HEK293 (cell line): ENCODE measurements around the gene ZCCHC2.

Experiments
- CTCF ChIA-PET: fragments of 350-600 bp; formaldehyde crosslinking; extraction: SDS; loops from one replicate; lab custom pipeline; 2021; ENCODE audit warnings: antibody characterized with exemption; lab: Yijun Ruan, JAX
- POLR2A ChIA-PET: fragments of 300-600 bp; formaldehyde crosslinking; extraction: SDS; loops from one replicate; lab custom pipeline; 2020; ENCODE audit warnings: antibody characterized with exemption, inconsistent platforms; lab: Yijun Ruan, JAX
- H3K27ac ChIP-seq: fragments of 200-500 bp; sonication (Bioruptor generic); 2 replicates; pipeline ENCODE4 v1.5.1; 2014; ENCODE audit warnings: low read depth, low read length, control low read depth, inconsistent platforms; ENCODE audit errors: extremely low read depth
- H3K36me3 ChIP-seq, 2 experiments: fragments of 200-500 bp in 1 of 2; sonication (Bioruptor generic) in 1 of 2; 1 replicate in 1 of 2; 2 replicates in 1 of 2; pipeline ENCODE4 v1.5.1; 2014 to 2017; ENCODE audit warnings: inconsistent platforms in 2 of 2, low read length in 2 of 2; ENCODE audit not compliant: control insufficient read depth in 2 of 2, insufficient read depth in 1 of 2
- H3K4me1 ChIP-seq: fragments of 200-500 bp; sonication (Bioruptor generic); 2 replicates; pipeline ENCODE4 v1.5.1; 2014; ENCODE audit warnings: mild to moderate bottlenecking, low read length, inconsistent platforms; ENCODE audit not compliant: control insufficient read depth, insufficient read depth
- H3K4me3 ChIP-seq: 2 replicates; pipeline ENCODE4 v1.5.1; 2011; ENCODE audit warnings: low read depth, mild to moderate bottlenecking, control low read depth, low read length, moderate library complexity
- H3K9me3 ChIP-seq: fragments of 200-500 bp; sonication (Bioruptor generic); 2 replicates; pipeline ENCODE4 v1.5.1; 2014; ENCODE audit warnings: low read depth, low read length, inconsistent platforms; ENCODE audit not compliant: control insufficient read depth, insufficient read depth
- ATF2 ChIP-seq: fragments of 450-650 bp; formaldehyde crosslinking; IDR thresholded peaks from 2 replicates; pipeline ENCODE4 v1.5.1; 2016; ENCODE audit warnings: missing biosample characterization, missing genetic modification characterization, low read depth
- CTCF ChIP-seq: fragments of 450-650 bp; formaldehyde crosslinking; IDR thresholded peaks from 2 replicates; pipeline ENCODE4 v1.5.1; 2016; ENCODE audit warnings: missing biosample characterization, missing genetic modification characterization
- GLIS1 ChIP-seq: fragments of 450-650 bp; formaldehyde crosslinking; IDR thresholded peaks from 2 replicates; pipeline ENCODE4 v1.5.1; 2016; ENCODE audit warnings: missing biosample characterization, missing genetic modification characterization
- KLF17 ChIP-seq: fragments of 450-650 bp; formaldehyde crosslinking; IDR thresholded peaks from 2 replicates; pipeline ENCODE4 v1.5.1; 2016; ENCODE audit warnings: missing biosample characterization, missing genetic modification characterization
- ZBTB1 ChIP-seq: fragments of 450-650 bp; formaldehyde crosslinking; IDR thresholded peaks from 2 replicates; pipeline ENCODE4 v1.5.1; 2016; ENCODE audit warnings: missing biosample characterization, missing genetic modification characterization
- ZBTB26 ChIP-seq: fragments of 450-650 bp; formaldehyde crosslinking; optimal IDR thresholded peaks from 2 replicates; pipeline ENCODE3; 2016; ENCODE audit warnings: missing biosample characterization, mild to moderate bottlenecking, missing genetic modification characterization
- ZBTB7A ChIP-seq: fragments of 450-650 bp; formaldehyde crosslinking; IDR thresholded peaks from 2 replicates; pipeline ENCODE4 v1.5.1; 2016; ENCODE audit warnings: low read depth, missing biosample characterization, missing genetic modification characterization
- ZNF112 ChIP-seq: fragments of 450-650 bp; formaldehyde crosslinking; IDR thresholded peaks from 2 replicates; pipeline ENCODE4 v1.5.0; 2017; ENCODE audit warnings: missing biosample characterization, missing genetic modification characterization
- ZNF114 ChIP-seq: fragments of 450-650 bp; formaldehyde crosslinking; IDR thresholded peaks from 2 replicates; pipeline ENCODE4 v1.5.0; 2017; ENCODE audit warnings: missing biosample characterization, missing genetic modification characterization
- ZNF155 ChIP-seq: fragments of 450-650 bp; formaldehyde crosslinking; IDR thresholded peaks from 2 replicates; pipeline ENCODE4 v1.5.1; 2016; ENCODE audit warnings: missing biosample characterization, missing genetic modification characterization
- ZNF2 ChIP-seq: fragments of 450-650 bp; formaldehyde crosslinking; IDR thresholded peaks from 2 replicates; pipeline ENCODE4 v1.5.1; 2016; ENCODE audit warnings: missing biosample characterization, missing genetic modification characterization
- ZNF211 ChIP-seq: fragments of 450-650 bp; formaldehyde crosslinking; IDR thresholded peaks from 2 replicates; pipeline ENCODE4 v1.5.1; 2016; ENCODE audit warnings: low read depth, missing biosample characterization, missing genetic modification characterization
- ZNF280C ChIP-seq: fragments of 450-650 bp; formaldehyde crosslinking; IDR thresholded peaks from 2 replicates; pipeline ENCODE4 v1.5.1; 2016; ENCODE audit warnings: missing biosample characterization, missing genetic modification characterization
- ZNF394 ChIP-seq: fragments of 450-650 bp; formaldehyde crosslinking; IDR thresholded peaks from 2 replicates; pipeline ENCODE4 v1.5.1; 2016; ENCODE audit warnings: missing biosample characterization, missing genetic modification characterization, mild to moderate bottlenecking, moderate library complexity, borderline replicate concordance
- ZNF423 ChIP-seq: fragments of 450-650 bp; formaldehyde crosslinking; IDR thresholded peaks from 2 replicates; pipeline ENCODE4 v1.5.1; 2016; ENCODE audit warnings: missing biosample characterization, missing genetic modification characterization
- ZNF529 ChIP-seq: fragments of 450-650 bp; formaldehyde crosslinking; IDR thresholded peaks from 2 replicates; pipeline ENCODE4 v1.5.1; 2017; ENCODE audit warnings: missing genetic modification characterization, missing biosample characterization; ENCODE audit not compliant: insufficient replicate concordance
- ZNF530 ChIP-seq: fragments of 450-650 bp; formaldehyde crosslinking; IDR thresholded peaks from 2 replicates; pipeline ENCODE4 v1.5.1; 2016; ENCODE audit warnings: low read depth, missing biosample characterization, missing genetic modification characterization
- ZNF585B ChIP-seq: fragments of 450-650 bp; formaldehyde crosslinking; IDR thresholded peaks from 2 replicates; pipeline ENCODE4 v1.5.1; 2016; ENCODE audit warnings: missing biosample characterization, missing genetic modification characterization
- ZNF639 ChIP-seq: fragments of 450-650 bp; formaldehyde crosslinking; IDR thresholded peaks from 2 replicates; pipeline ENCODE4 v1.5.1; 2016; ENCODE audit warnings: missing biosample characterization, missing genetic modification characterization
- ZNF645 ChIP-seq: fragments of 450-650 bp; formaldehyde crosslinking; IDR thresholded peaks from 2 replicates; pipeline ENCODE4; 2016; ENCODE audit warnings: missing biosample characterization, missing genetic modification characterization
- ZNF670 ChIP-seq: fragments of 450-650 bp; formaldehyde crosslinking; IDR thresholded peaks from 2 replicates; pipeline ENCODE4 v1.5.1; 2016; ENCODE audit warnings: missing biosample characterization, missing genetic modification characterization, low read depth
- ZNF837 ChIP-seq: fragments of 450-650 bp; formaldehyde crosslinking; IDR thresholded peaks from 2 replicates; pipeline ENCODE4 v1.5.1; 2016; ENCODE audit warnings: missing biosample characterization, missing genetic modification characterization

ZCCHC2 gene

GRCh38 chr18:62612289-62612645, 89.4 kb downstream of the ZCCHC2 start:
- POLR2A ChIA-PET = no interaction called here

GRCh38 chr18:62612776-62613175, 90.0 kb downstream of the ZCCHC2 start:
- H3K4me3 ChIP-seq = no peak overlapping the region
- TF ChIP-seq ZNF585B = no peak
- no peak for TF ChIP-seq ZNF112 (tag by site-specific recombination)
- TF ChIP-seq CTCF (tag by site-specific recombination) = no peak
- no peak for TF ChIP-seq ZBTB26 (tag by site-specific recombination)
- TF ChIP-seq, all 188 proteins: peak for 0
- Histone ChIP-seq H3K4me1 (no peaks in the 10 kb centered on the region), H3K9me3 (no peaks in the 10 kb centered on the region), H3K36me3 (no peaks in the 10 kb centered on the region), H3K27ac (no peak overlapping the region)
- POLR2A ChIA-PET = no interaction called here
- CTCF ChIA-PET = interaction anchor here (1.3 kb wide), 1 partner anchor 25 kb away, joined by 3 read pairs; no protein-coding TSS in a partner anchor

More at GRCh38 chr18:62612289-62612645, 89.4 kb downstream of the ZCCHC2 start:
- CTCF ChIA-PET = interaction anchor here (1.3 kb wide), 1 partner anchor 25 kb away, joined by 3 read pairs; no protein-coding TSS in a partner anchor
- Histone ChIP-seq H3K4me3 (no peak overlapping the region), H3K36me3 (no peaks in the 10 kb centered on the region), H3K4me1 (no peaks in the 10 kb centered on the region), H3K27ac (no peak overlapping the region), H3K9me3 (no peaks in the 10 kb centered on the region)
- TF ChIP-seq ATF2 (tag by site-specific recombination) = no peak
- no peak for TF ChIP-seq ZNF211
- no peak for TF ChIP-seq ZNF2 (tag by site-specific recombination)
- TF ChIP-seq ZNF530 (tag by site-specific recombination) = no peak
- no peak for TF ChIP-seq ZNF837
- no peak for TF ChIP-seq ZBTB7A (tag by site-specific recombination)
- no peak for TF ChIP-seq ZNF670
- no peak for TF ChIP-seq ZNF114 (tag by site-specific recombination)
- TF ChIP-seq ZNF394 (tag by site-specific recombination) = no peak
- no peak for TF ChIP-seq ZNF280C (tag by site-specific recombination)

- no peak overlapping the region for H3K4me3 ChIP-seq
- H3K9me3 ChIP-seq = no peaks in the 10 kb centered on the region
- no peaks in the 10 kb centered on the region for H3K36me3 ChIP-seq
- H3K27ac ChIP-seq = no peak overlapping the region
- POLR2A ChIA-PET = no interaction called here
- no peaks in the 10 kb centered on the region for H3K4me1 ChIP-seq
- TF ChIP-seq ZNF423 (tag by site-specific recombination) = no peak
- no peak for TF ChIP-seq ZNF394 (tag by site-specific recombination)
- no peak for TF ChIP-seq ZNF645 (tag by site-specific recombination)
- TF ChIP-seq ZNF639 (tag by site-specific recombination) = no peak
- TF ChIP-seq ZNF529 (tag by site-specific recombination) = no peak
- no peak for TF ChIP-seq ZBTB1 (tag by site-specific recombination)
- TF ChIP-seq ZNF155 (tag by site-specific recombination) = no peak
- no peak for TF ChIP-seq GLIS1 (tag by site-specific recombination)
- no peak for TF ChIP-seq ZNF837
- no peak for TF ChIP-seq KLF17 (tag by site-specific recombination)
- CTCF ChIA-PET = no interaction called here
Measured at GRCh38 chr18:62614494-62614893, 91.7 kb downstream of the ZCCHC2 start.
